ENCODE measurements around the gene DKK3. TPM values are rescaled to one million over a fixed set of nuclear protein-coding genes. Genes with fewer than 3 reads are reported as not detected.

Gene DKK3
- total RNA-seq, 1 donor from 2014 or later, result 23.9 TPM

DNA sequence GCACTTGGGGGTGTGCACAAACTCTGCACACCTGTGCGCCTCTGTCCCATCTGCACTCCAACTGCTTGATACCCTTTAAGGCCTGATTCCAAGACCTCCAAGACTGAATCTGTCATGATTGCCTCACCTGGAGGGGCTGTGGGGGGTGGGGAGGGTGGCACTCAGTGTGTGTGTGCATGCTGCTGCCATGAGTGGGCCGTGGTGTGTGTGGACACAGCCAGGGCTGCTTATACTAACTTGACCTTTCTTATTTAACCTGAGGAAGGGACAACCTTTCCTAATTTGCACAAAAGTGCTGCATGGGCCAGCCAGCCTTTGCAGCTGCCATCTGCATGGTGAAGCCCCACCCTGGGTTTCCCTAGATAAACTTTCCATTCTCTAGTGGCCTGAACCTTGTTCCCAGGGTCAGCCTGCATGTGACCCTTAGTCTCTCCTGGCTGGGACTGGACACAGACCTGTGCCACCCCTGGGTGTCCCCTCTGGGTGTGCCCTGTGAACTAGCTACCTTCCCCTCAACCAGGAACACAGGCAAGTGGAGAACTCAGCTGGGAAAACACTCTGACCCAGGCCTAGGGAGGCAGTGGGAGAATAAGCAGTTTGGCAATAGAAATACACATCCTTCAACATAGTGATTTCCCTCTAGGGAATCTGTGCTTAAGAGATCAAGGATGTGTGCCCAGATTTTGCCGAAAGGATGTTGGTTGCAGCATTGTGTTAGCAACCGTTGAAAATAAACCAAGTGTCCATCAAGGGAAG, 45.4 kb upstream of the DKK3 start:
- no peak overlapping the region for H3K27ac Mint-ChIP-seq
- Histone ChIP-seq H3K9ac (no peak overlapping the region), H3K27me3 (no peaks in the 10 kb centered on the region), H3K4me1 (no peaks in the 10 kb centered on the region), H3K27ac (no peak overlapping the region), H3K79me2 (ENCODE audit: low read depth) (no peaks in the 10 kb centered on the region), H2AFZ (replicated peaks) (no peak overlapping the region), H3K4me2 (no peak overlapping the region), H3K36me3 (no peaks in the 10 kb centered on the region), H3F3A (ENCODE audit: low read depth) (no peaks in the 10 kb centered on the region), H4K20me1 (ENCODE audit: low read depth) (no peaks in the 10 kb centered on the region), H3K9me3 (ENCODE audit: low read depth) (no peaks in the 10 kb centered on the region), H3K4me3 (no peak overlapping the region)
- H3K4me1 Mint-ChIP-seq, result peaks cover 14% of the 10 kb centered on the region
- no peaks in the 10 kb centered on the region for H3K36me3 Mint-ChIP-seq
- H3K9me3 Mint-ChIP-seq, result peaks cover 8% of the 10 kb centered on the region
- no peak for DNase-seq (ENCODE audit: low spot score)
- H3K4me3 Mint-ChIP-seq, result no peak overlapping the region
- peaks cover 15% of the 10 kb centered on the region for H3K27me3 Mint-ChIP-seq (ENCODE audit: insufficient read depth, low read depth)
- TF ChIP-seq EZH2 (IDR thresholded peaks at IDR 0.05), result no peak
- TF ChIP-seq EZH2phosphoT487 (IDR thresholded peaks at IDR 0.05), result no peak
- TF ChIP-seq, protein P1, sequence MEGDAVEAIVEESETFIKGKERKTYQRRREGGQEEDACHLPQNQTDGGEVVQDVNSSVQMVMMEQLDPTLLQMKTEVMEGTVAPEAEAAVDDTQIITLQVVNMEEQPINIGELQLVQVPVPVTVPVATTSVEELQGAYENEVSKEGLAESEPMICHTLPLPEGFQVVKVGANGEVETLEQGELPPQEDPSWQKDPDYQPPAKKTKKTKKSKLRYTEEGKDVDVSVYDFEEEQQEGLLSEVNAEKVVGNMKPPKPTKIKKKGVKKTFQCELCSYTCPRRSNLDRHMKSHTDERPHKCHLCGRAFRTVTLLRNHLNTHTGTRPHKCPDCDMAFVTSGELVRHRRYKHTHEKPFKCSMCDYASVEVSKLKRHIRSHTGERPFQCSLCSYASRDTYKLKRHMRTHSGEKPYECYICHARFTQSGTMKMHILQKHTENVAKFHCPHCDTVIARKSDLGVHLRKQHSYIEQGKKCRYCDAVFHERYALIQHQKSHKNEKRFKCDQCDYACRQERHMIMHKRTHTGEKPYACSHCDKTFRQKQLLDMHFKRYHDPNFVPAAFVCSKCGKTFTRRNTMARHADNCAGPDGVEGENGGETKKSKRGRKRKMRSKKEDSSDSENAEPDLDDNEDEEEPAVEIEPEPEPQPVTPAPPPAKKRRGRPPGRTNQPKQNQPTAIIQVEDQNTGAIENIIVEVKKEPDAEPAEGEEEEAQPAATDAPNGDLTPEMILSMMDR (IDR thresholded peaks at IDR 0.05), result no peak

DNA sequence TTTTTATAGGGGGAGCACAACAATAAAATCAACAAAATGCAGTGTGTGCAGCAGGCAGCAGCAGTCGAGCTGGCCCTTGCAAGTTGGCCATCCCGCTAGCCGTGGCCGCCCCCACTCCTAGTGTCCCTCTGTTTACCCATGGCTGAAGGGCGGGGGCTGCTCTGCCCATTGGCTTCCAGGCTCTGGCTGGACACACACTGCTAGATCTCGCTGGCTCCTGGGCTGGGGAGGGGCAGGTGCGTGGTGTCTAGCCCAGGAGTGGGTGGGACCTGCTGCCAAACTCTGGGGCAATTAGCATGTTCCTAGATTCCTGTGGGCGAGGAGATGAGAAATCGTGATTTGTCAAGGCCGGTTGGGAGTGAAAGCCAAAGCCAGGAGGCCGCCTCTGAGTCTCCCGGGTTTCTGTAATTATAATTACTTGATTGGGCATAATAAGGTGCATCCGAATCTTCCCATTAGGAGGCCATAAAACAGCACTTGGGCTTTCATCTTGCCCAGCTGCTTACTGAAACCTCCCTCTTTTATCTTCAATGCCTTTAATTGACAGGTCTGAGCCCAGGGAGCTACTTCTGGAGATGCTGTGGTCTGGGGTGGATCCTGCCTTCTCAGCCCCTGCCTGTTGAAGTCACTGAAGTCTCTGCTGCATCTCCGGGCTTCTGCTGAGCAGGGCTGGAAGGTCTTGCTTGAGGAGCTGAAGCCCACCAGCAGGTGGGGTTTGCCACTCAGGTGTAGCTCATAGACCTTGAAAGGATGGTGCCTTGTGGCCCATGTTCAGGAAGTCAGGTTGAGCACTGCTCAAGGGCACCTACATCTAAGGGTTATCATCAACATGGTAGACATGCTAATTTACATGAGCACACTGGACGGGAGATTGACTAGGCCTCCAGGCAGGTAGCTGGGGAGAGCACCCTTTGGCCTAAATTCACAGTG, 44.5 kb upstream of the DKK3 start:
- Mint-ChIP-seq H3K27me3 (ENCODE audit: insufficient read depth, low read depth) (peaks cover 12% of the 10 kb centered on the region), H3K9me3 (peaks cover 8% of the 10 kb centered on the region), H3K4me3 (no peak overlapping the region), H3K27ac (no peak overlapping the region), H3K36me3 (no peaks in the 10 kb centered on the region), H3K4me1 (peaks cover 14% of the 10 kb centered on the region)
- Histone ChIP-seq H3F3A (ENCODE audit: low read depth) (no peaks in the 10 kb centered on the region), H3K79me2 (ENCODE audit: low read depth) (no peaks in the 10 kb centered on the region), H3K4me2 (no peak overlapping the region), H3K9me3 (ENCODE audit: low read depth) (no peaks in the 10 kb centered on the region), H3K27me3 (no peaks in the 10 kb centered on the region), H3K4me3 (no peak overlapping the region), H3K36me3 (no peaks in the 10 kb centered on the region), H3K4me1 (no peaks in the 10 kb centered on the region), H3K27ac (no peak overlapping the region), H2AFZ (replicated peaks) (no peak overlapping the region), H3K9ac (no peak overlapping the region), H4K20me1 (ENCODE audit: low read depth) (no peaks in the 10 kb centered on the region)
- no peak for DNase-seq (ENCODE audit: low spot score)
- TF ChIP-seq EZH2 (IDR thresholded peaks at IDR 0.05) (no peak), EZH2phosphoT487 (IDR thresholded peaks at IDR 0.05) (no peak)
- TF ChIP-seq, protein P1 (IDR thresholded peaks at IDR 0.05), result no peak

DNA sequence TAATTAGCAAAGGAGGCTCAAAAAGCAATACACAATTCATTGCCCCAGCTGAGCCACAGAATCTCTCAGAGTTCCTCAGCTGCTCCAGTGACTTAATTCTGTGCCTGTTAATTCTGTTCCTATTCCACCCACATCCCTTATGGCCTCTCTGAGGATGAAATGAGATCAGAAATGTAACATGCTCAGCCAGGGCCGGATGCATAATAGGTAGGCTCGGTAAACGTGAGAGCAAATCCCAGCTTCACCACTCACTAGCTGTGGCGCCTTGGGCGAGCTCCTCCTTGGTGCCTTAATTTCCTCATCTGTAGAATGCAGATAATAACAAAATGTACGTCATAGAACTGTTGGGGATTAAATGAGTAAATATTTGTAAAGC, 42.8 kb upstream of the DKK3 start:
- no peak overlapping the region for H3K4me3 ChIP-seq
- H3K27ac ChIP-seq, result no peak overlapping the region
- no peak for DNase-seq (ENCODE audit: low spot score)
- H3K36me3 ChIP-seq, result no peaks in the 10 kb centered on the region
- peaks cover 17% of the 10 kb centered on the region for H3K4me1 Mint-ChIP-seq
- no peak overlapping the region for H3K27ac Mint-ChIP-seq
- H3F3A ChIP-seq (ENCODE audit: low read depth), result no peaks in the 10 kb centered on the region
- no peaks in the 10 kb centered on the region for H3K4me1 ChIP-seq
- H3K4me2 ChIP-seq, result no peak overlapping the region
- no peaks in the 10 kb centered on the region for H3K36me3 Mint-ChIP-seq
- H3K9ac ChIP-seq, result no peak overlapping the region
- no peaks in the 10 kb centered on the region for H4K20me1 ChIP-seq (ENCODE audit: low read depth)
- H3K27me3 ChIP-seq, result no peaks in the 10 kb centered on the region
- TF ChIP-seq, protein P1 (IDR thresholded peaks at IDR 0.05), result no peak
- TF ChIP-seq EZH2 (IDR thresholded peaks at IDR 0.05) (no peak), EZH2phosphoT487 (IDR thresholded peaks at IDR 0.05) (no peak)
- H3K9me3 Mint-ChIP-seq, result peaks cover 6% of the 10 kb centered on the region
- H3K27me3 Mint-ChIP-seq (ENCODE audit: insufficient read depth, low read depth), result peaks cover 15% of the 10 kb centered on the region
- H2AFZ ChIP-seq (replicated peaks), result no peak overlapping the region
- no peak overlapping the region for H3K4me3 Mint-ChIP-seq
- no peaks in the 10 kb centered on the region for H3K9me3 ChIP-seq (ENCODE audit: low read depth)
- H3K79me2 ChIP-seq (ENCODE audit: low read depth), result no peaks in the 10 kb centered on the region

Data from neural progenitor cell (in vitro differentiated cells).